ENCODE data around the gene EXOC4. TPM values are rescaled to one million over a fixed set of nuclear protein-coding genes. Genes with fewer than 3 reads are reported as not detected.

Gene EXOC4
- total and polyA plus RNA-seq, 2 donors (not counting 3 experiments of a cell fraction or from before 2014, with no cell fraction given), result 20.3 to 73.1 TPM

DNA sequence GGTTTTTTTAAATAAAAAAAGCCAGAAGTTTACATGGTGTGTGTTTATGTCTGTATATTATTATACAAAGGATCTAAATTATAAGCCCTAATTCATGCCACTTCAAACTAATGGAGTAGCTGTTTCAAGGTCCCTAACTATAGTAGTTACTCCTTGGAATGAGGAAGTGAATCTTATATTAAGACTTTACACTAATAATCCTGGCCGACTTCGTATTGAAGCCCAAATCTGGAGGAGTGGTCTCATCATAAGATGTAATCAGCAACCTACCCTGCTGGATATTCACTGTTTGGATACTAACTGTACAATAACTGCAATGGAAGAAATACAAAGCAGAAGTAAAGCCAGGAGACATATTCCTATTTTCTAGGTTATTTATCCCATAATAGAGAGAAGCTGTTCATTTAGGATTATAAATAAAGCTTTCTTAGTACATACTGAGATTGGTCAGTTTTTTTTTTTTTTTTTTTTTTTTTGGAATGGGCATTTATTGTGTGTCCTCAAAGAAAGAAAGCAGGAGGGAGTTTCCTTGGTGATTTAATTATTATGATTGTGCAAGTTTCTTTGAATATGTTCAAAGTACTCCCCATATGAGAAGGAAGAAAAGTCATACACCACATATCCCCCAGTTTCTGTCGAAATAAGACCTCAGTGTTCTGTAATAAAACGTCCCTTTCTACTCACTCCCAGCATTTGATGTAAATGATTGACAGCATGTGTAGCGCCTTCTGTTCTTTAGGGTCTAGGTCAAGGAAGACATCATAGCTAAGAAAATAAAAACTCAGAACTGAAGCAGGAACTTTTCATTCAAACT, 397.8 kb downstream of the EXOC4 start:
- dilution Hi-C loops (cut with MboI; ENCODE audit: extremely low pct_ligation_motif_present, low sequenced_read_pairs), result no loop called here
- Histone ChIP-seq H3K9me1 (replicated peaks; ENCODE audit: control insufficient read depth, extremely low read depth, insufficient read depth, low read length) (no peaks in the 10 kb centered on the region), H3K4me3 (replicated peaks in 1 of 3; ENCODE audit: insufficient read depth in 1 of 3, low read depth in 1 of 3, low read length in 3 of 3) (no peak overlapping the region), H3K9ac (replicated peaks; ENCODE audit: extremely low read depth, insufficient read depth, low read length) (no peak overlapping the region), H3K27ac (ENCODE audit: insufficient read depth, low read depth, low read length) (no peak overlapping the region), H3K36me3 (ENCODE audit: control insufficient read depth in 2 of 2, extremely low read depth in 1 of 2, insufficient read depth in 2 of 2, low read length in 2 of 2) (no peaks in the 10 kb centered on the region), H3K4me2 (ENCODE audit: insufficient read depth, low read length) (no peak overlapping the region), H3K27me3 (ENCODE audit: control insufficient read depth in 2 of 2, insufficient read depth in 2 of 2, low read length in 2 of 2) (no peaks in the 10 kb centered on the region), H3K79me2 (ENCODE audit: control insufficient read depth, insufficient read depth, low read length) (no peaks in the 10 kb centered on the region), H4K20me1 (replicated peaks; ENCODE audit: control insufficient read depth, extremely low read depth, insufficient read depth, low read length) (no peaks in the 10 kb centered on the region), H3K4me1 (ENCODE audit: control insufficient read depth, extremely low read depth, insufficient read depth, low read length) (no peaks in the 10 kb centered on the region), H3K9me3 (replicated peaks; ENCODE audit: control insufficient read depth, insufficient read depth, low read length) (no peaks in the 10 kb centered on the region), H2AFZ (ENCODE audit: low read depth, low read length) (no peak overlapping the region)
- intact Hi-C loops (cut with micrococcal nuclease), result no loop called here
- DNase-seq (ENCODE audit: low read depth, low spot score) (peak; percentile 4), FAIRE-seq (no peak)
- ChIA-PET POLR2A (no interaction called here), CTCF (interaction anchor here (0.9 to 1.3 kb wide), 3 partner anchors 10 to 92 kb away, joined by 3 read pairs; no protein-coding TSS in a partner anchor)
- TF ChIP-seq MYC (IDR thresholded peaks at IDR 0.05; ENCODE audit: low read depth, low read length) (no peak), FOS (IDR thresholded peaks at IDR 0.05; ENCODE audit: borderline replicate concordance, insufficient read depth, low read length) (no peak), POLR2A (IDR thresholded peaks at IDR 0.05; ENCODE audit: low read depth, low read length) (no peak), GATA2 (IDR thresholded peaks at IDR 0.05; ENCODE audit: insufficient read depth, insufficient read length, low read depth, low read length) (no peak), POLR2AphosphoS5 (IDR thresholded peaks at IDR 0.05; ENCODE audit: insufficient read depth, low read depth, low read length) (no peak), CTCF (IDR thresholded peaks at IDR 0.05; ENCODE audit: extremely low read depth in 1 of 2, insufficient read depth in 1 of 2, low read depth in 1 of 2, low read length in 2 of 2) (no peak), EZH2 (IDR thresholded peaks at IDR 0.05; ENCODE audit: borderline replicate concordance, low read depth, low read length, severe bottlenecking) (no peak), MAX (IDR thresholded peaks at IDR 0.05; ENCODE audit: insufficient read depth, insufficient read length) (no peak), JUN (IDR thresholded peaks at IDR 0.05; ENCODE audit: borderline replicate concordance, insufficient read depth, insufficient read length, low read depth) (no peak)
- BruUV-seq (replicated peaks), result no TSS peak
